HG02884 (cell line): ENCODE data around the gene RAB41.
"Not testable (repeated sequence)": the region's sequence is repeated elsewhere in the genome, so short reads cannot be mapped to it uniquely, and the experiment has no call there.

Source experiments
- ATAC-seq: cut with Tn5 transposase; IDR thresholded peaks from one replicate; pipeline ENCODE4 v1.9.1; 2021; ENCODE audit warnings: mild to moderate bottlenecking, moderate library complexity; ENCODE audit not compliant: unreplicated experiment

The RAB41 gene

DNA sequence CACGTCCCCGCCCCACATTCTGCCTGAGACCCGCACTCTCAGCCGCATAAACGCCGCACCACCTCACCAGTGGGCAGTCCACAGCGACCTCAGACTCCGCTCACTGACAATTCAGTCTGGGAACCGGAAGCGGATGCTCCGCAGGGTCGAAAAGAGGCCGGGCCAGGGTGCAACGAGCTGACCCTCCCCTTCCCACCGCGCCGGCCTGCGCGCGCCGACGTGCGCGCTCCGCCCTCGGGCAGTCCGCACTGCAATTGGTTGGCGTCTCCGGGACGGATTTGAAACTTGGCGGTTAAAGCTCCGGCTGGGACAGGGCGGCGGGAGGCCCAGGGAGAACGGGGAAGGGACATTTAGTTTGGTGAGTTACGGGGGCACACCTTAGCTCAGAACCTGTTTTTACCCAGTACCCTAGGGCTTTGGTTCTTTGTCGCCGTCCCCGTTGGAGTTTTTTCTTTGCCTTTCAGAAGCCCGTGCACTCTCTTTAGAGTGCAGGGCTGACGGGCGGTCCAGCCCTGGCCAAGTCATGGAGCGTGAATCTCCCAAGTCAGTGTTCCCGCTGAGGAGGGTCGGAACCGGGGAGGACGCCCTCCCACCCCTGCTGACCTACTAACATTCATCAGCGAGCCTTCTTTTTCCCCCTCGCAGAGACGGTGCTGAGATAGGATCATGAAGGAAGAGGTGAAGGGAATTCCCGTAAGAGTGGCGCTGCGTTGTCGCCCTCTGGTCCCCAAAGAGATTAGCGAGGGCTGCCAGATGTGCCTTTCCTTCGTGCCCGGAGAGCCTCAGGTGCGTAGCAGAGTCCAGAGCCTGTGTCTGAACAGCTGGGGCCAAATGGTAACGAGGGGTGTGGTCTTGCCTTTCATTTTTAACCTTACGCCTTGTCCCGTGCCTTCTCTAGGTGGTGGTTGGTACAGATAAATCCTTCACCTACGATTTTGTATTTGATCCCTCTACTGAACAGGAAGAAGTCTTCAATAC, 8.1 kb downstream of the RAB41 start, which contains the start of the genes KIF4A and PDZD11:
TSS of gene KIF4A (plus strand) at position 312 of the 978 bp plus-strand sequence. CDS start at position 667, 355 bp downstream.
TSS of gene PDZD11 (minus strand) at position 135 of the 978 bp plus-strand sequence. CDS start 586 bp downstream, outside the sequence.
- ATAC-seq, result peak; percentile 97

DNA sequence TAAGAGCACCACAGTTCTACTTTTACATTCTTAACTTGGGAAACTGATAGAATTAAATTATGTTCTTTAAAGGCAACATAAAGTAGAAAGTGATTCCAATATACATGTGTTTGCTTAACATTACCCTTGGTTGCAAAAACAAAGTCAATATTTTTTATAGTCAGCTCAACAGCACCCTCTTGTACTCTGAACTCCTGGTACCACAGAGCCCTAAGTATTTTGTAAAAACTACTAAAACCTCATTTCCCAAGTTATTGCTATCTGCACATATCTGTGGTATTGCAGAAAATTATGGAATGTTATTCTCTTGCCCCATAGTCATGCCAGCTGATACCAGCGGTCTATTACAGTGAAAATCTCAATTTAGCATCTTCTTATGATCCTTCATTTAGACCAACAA, 10.8 kb downstream of the RAB41 start:
- ATAC-seq, result no peak

DNA sequence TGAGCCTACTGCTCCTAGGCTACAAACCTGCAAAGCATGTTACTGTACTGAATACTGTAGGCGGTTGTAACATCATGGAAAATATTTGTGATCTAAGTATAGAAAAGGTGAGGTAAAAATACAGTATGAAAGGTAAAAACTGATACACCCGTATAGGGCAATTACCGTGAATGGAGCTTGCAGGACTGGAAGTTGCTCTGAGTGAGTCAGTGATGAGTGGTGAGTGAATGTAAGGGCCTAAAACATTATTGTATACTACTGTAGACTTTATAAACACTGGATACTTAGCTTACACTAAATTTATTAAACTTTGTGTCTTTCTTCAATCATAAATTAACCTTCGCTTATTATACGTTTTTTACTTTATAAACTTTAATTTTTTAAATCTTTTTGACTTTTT, 11.6 kb downstream of the RAB41 start:
- no peak for ATAC-seq

DNA sequence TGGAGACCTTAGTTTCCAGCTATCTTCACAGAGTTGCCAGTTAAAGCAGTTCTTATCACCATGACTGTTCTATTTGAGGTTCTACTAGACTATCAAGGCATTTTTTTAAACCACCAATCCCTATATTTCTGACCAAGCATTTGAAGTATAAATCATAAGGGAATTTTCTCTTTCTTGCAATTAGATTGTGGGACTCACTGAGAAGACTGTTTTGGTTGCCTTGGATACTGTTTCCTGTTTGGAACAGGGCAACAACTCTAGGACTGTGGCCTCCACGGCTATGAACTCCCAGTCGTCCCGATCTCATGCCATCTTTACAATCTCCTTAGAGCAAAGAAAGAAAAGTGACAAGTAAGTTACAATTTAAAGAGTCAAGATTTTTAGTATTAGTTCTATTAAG, 19.7 kb downstream of the RAB41 start:
- ATAC-seq, result no peak

DNA sequence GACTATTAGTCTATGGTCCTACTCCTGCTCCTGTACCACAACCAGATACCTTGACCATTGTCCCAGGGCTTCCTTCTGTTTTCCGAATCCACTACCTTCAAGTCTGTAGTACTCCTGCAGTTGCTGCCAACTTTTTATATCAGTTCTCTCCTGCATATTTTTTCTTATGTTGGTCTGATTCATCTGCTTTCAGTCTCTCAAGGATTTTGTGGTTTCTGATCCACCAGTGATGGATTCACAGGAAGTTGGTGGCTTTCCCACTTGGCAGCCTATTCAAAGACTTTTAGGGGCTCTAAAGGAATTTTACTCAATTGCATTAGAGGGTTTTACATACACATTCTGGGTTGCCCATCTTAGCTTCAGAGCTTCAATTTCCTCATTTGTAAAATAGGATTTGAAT, 31.5 kb downstream of the RAB41 start:
- ATAC-seq, result no peak

DNA sequence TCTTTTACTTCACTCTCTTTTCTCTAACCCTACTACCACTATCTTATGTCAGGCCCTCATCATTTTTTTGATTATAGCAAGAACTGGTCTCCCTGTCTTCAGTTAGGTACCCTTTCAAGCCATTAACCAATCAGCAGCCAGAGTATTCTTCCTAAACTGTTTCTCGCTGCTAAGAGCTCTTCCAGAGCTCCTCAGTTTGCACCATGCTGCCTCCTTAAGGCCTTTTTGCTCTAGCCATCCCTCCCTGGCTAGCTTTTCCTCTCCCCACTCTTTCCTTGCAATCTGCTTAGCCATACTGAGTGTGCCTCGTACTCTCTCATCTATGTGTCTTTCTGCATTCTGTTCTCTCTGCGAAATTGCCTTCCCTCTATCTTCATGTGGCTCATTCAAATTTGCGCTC, 40.8 kb downstream of the RAB41 start:
- no peak for ATAC-seq

DNA sequence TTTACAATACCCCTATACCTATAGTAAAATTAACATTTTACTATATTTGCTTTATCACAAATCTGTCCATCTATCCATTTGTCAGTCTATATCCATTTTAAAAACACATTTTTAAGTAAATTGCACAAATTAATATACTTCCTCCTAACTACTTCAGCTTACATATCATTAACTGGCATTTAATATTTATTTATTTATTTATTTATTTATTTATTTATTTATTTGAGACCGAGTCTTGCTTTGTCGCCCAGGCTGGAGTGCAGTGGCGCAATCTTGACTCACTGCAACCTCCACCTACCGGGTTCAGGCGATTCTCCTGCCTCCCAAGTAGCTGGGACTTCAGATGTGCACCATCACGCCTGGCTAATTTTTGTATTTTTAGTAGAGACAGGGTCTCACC, 41.7 kb downstream of the RAB41 start:
- not testable (repeated sequence) for ATAC-seq

DNA sequence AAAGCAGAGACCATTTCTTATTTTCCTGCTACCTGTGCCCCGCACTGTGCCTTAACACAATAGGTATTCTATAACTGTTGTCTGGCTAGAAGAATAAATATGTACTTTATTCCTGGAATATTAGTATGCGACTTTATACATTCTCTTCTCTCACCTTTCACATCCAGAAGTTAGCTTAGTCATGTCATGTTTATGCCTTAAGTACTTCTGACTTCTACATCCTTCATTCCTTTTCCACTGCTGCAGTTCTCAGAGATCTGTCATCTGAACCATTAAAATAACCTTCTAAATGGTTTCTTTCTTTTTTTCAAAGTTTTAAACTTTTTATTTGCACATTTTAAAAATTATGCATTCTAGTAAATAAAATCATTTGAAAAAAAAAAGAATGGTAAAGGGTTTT, 42.4 kb downstream of the RAB41 start:
- no peak for ATAC-seq

DNA sequence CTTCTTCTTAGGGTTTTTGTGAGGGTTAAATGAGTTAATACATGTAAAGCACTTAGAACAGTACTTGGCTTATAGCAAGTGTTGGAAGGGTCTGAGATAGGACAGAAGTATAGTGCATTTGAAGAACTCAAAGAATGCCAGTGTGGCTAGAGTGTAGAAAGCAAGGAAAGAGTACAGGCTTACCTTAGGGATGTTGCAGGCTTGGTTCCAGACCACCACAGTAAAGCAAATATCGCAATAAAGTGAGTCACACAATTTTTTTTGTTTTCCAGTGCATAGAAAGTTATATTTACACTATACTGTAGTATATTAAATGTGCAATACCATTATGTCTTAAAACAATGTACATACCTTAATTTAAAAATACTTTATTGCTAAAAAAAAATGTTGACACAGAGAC, 49.2 kb downstream of the RAB41 start:
- no peak for ATAC-seq

DNA sequence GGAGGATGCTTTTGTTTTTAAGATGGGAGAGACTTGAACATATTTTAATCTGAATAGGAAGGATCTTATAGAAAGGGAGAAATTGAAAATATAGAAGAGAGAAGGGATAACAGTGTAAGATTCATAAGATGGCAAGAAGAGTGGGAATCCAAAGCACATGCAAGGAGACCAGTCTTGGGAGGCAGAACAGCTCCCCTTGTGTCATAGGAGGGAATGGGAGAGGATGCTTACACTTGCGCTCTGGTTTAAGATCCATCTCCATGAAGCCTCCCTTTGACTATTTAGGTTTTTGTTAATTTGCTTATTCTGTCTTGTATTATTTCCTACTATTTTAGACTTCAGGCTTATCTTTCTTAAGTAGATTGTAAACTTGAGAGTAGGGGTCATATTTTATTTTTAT, 50.6 kb downstream of the RAB41 start:
- no peak for ATAC-seq
